HepG2 (cell line): ENCODE measurements around the gene SOX12. TPM values are rescaled to one million over a fixed set of nuclear protein-coding genes. Genes with fewer than 3 reads are reported as not detected.

Experiments
- ATF7 ChIP-seq, 2 experiments: fragments of 450-650 bp in 1 of 2; sonication (generic) in 1 of 2; formaldehyde crosslinking in 1 of 2; IDR thresholded peaks; 2 replicates each; pipeline versions ENCODE4 v1.4.0 to v1.6.1; 2016 to 2020; ENCODE audit warnings: antibody characterized with exemption in 1 of 2, mild to moderate bottlenecking in 1 of 2, missing genetic modification reagents in 1 of 2
- BRCA1 ChIP-seq: sonication (generic); formaldehyde crosslinking; IDR thresholded peaks from 2 replicates; pipeline ENCODE4 v1.4.0; 2020; ENCODE audit warnings: missing genetic modification reagents
- DNMT1 ChIP-seq: sonication (generic); formaldehyde crosslinking; IDR thresholded peaks from 2 replicates; pipeline ENCODE4 v1.5.1; 2020; ENCODE audit warnings: mild to moderate bottlenecking, missing genetic modification reagents
- MAF1 ChIP-seq: sonication (generic); formaldehyde crosslinking; IDR thresholded peaks from 2 replicates; pipeline ENCODE4 v1.5.0; 2020; ENCODE audit warnings: missing genetic modification reagents, borderline replicate concordance
- NR2C2 ChIP-seq: sonication (generic); formaldehyde crosslinking; IDR thresholded peaks from 2 replicates; pipeline ENCODE4 v1.4.0; 2020; ENCODE audit warnings: missing genetic modification reagents, mild to moderate bottlenecking, moderate library complexity, borderline replicate concordance
- PTBP1 ChIP-seq: fragments of 200-400 bp; formaldehyde crosslinking; IDR thresholded peaks from 2 replicates; pipeline ENCODE4 v1.6.1; 2018; ENCODE audit warnings: low read length, low read depth; ENCODE audit not compliant: poor library complexity, severe bottlenecking
- SETDB1 ChIP-seq: sonication (generic); formaldehyde crosslinking; IDR thresholded peaks from 2 replicates; pipeline ENCODE4 v1.5.1; 2020; ENCODE audit warnings: missing genetic modification reagents, mild to moderate bottlenecking, borderline replicate concordance
- ZNF136 ChIP-seq: sonication (generic); formaldehyde crosslinking; IDR thresholded peaks from 2 replicates; pipeline ENCODE4 v1.8.1; 2022; ENCODE audit warnings: low read depth, mild to moderate bottlenecking, moderate library complexity, missing genetic modification reagents
- ZNF556 ChIP-seq: sonication (generic); formaldehyde crosslinking; IDR thresholded peaks from 2 replicates; pipeline ENCODE4 v1.4.0; 2020; ENCODE audit warnings: mild to moderate bottlenecking, missing genetic modification reagents, borderline replicate concordance
- ZNF558 ChIP-seq: sonication (generic); formaldehyde crosslinking; IDR thresholded peaks from 2 replicates; pipeline ENCODE4 v1.9.0; 2022; ENCODE audit warnings: mild to moderate bottlenecking, missing genetic modification reagents, borderline replicate concordance
- ZNF598 ChIP-seq: sonication (generic); formaldehyde crosslinking; IDR thresholded peaks from 2 replicates; pipeline ENCODE4 v1.5.1; 2020; ENCODE audit warnings: mild to moderate bottlenecking, missing genetic modification reagents, borderline replicate concordance
- ZSCAN12 ChIP-seq: sonication (generic); formaldehyde crosslinking; IDR thresholded peaks from 2 replicates; pipeline ENCODE4 v1.9.0; 2021; ENCODE audit warnings: mild to moderate bottlenecking, missing genetic modification reagents
- polyA plus RNA-seq, 8 experiments: library from polyadenylated mRNA; depleted of rRNA in 3 of 8; stranded (reverse) in 7 of 8; unstranded in 1 of 8; fragments of >200 nt; fragmentation: Illumina TruSeq in 4 of 8; extraction: Trizol in 4 of 8; gene quantifications; 2 replicates each; pipeline versions ENCODE4 v1.2.1 to v1.2.3, GENCODE V29; 2011 to 2016; ENCODE audit warnings: low read depth in 4 of 8, missing spikeins in 1 of 8, mixed read lengths in 1 of 8; ENCODE audit not compliant: insufficient read depth in 1 of 8
- total RNA-seq, 5 experiments: library from RNA; depleted of rRNA; stranded (reverse); fragments of >200 nt; fragmentation: Illumina TruSeq; extraction: Trizol; gene quantifications; 2 replicates each; pipeline ENCODE4 v1.2.3, GENCODE V29; 2016; ENCODE audit warnings: low read depth in 1 of 5
- TF ChIP-seq, protein P1 (sequence below): IDR thresholded peaks from 2 replicates; pipeline ENCODE4 v1.6.1; 2012; ENCODE audit warnings: inconsistent platforms
- TF ChIP-seq, protein P2 (sequence below): sonication (generic); formaldehyde crosslinking; IDR thresholded peaks from 2 replicates; pipeline ENCODE4 v1.4.0; 2020; ENCODE audit warnings: missing genetic modification reagents, mild to moderate bottlenecking, borderline replicate concordance
- TF ChIP-seq, protein P3 (sequence below): sonication (generic); formaldehyde crosslinking; IDR thresholded peaks from 2 replicates; pipeline ENCODE4 v1.8.0; 2022; ENCODE audit warnings: mild to moderate bottlenecking, missing genetic modification reagents, moderate library complexity
- TF ChIP-seq, protein P4 (sequence below): sonication (generic); formaldehyde crosslinking; IDR thresholded peaks from 2 replicates; pipeline ENCODE4 v1.4.0; 2020; ENCODE audit warnings: missing genetic modification reagents, borderline replicate concordance
- TF ChIP-seq, protein P5 (sequence below): sonication (generic); formaldehyde crosslinking; IDR thresholded peaks from 2 replicates; pipeline ENCODE4 v1.5.1; 2020; ENCODE audit warnings: missing genetic modification reagents, mild to moderate bottlenecking, borderline replicate concordance
- TF ChIP-seq, protein P6 (sequence below): conservative IDR thresholded peaks from 2 replicates; pipeline ENCODE4 v1.6.1; 2018; ENCODE audit warnings: missing genetic modification reagents

Gene SOX12
- total and polyA plus RNA-seq, 2 of the 13 experiments (the other 11 are each of a cell fraction or from before 2014, with no cell fraction given) = 10.0 to 18.7 TPM

DNA sequence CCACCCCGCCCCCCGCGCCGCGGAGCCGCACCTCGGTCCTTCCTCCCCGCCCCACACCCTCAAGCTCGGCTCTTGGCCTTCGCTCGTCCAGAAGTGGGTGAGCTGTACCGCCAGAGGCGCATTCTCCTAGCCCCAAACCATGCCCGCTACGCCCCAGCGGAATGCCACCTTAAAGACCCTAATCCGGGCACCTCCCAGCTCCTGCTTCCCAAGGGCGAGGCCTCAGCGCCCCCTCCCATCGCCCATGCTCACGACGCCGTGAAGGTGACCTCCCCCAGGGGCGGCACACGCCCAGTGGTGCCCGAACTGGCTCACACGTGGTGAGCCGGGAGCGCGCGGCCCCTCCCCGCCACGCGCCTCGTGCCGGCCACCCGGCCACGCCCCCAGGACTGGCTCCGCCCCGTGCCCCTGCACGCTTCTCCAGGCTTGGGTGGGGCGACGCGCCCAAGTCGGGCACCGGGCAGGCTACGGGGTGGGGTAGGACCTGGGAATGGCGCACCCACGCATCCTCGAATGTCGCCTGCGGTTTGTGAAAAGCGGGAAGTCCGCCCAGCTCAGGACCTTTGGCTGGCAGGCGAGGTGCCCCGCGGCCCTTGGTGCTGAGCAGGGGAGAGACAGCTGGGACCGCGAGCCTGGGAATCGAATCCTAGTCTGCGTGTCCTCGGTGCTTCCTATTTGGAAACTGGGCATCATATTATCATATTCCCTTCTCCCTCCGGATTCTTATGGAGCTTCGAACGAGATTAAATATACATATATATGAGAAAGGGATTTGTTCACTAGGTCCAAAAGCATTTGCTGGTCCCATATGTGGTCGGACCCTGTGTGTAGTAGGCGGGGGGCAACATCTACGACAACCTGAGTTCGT lies 941 bp upstream of the SOX12 start (continued):
- TF ChIP-seq NR2C2 (CRISPR knock-in tag) = peak; percentile 80
- peak; percentile 92 for TF ChIP-seq MAF1
- TF ChIP-seq, protein P1, sequence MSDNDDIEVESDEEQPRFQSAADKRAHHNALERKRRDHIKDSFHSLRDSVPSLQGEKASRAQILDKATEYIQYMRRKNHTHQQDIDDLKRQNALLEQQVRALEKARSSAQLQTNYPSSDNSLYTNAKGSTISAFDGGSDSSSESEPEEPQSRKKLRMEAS = peak; percentile 100
- TF ChIP-seq, protein P2, sequence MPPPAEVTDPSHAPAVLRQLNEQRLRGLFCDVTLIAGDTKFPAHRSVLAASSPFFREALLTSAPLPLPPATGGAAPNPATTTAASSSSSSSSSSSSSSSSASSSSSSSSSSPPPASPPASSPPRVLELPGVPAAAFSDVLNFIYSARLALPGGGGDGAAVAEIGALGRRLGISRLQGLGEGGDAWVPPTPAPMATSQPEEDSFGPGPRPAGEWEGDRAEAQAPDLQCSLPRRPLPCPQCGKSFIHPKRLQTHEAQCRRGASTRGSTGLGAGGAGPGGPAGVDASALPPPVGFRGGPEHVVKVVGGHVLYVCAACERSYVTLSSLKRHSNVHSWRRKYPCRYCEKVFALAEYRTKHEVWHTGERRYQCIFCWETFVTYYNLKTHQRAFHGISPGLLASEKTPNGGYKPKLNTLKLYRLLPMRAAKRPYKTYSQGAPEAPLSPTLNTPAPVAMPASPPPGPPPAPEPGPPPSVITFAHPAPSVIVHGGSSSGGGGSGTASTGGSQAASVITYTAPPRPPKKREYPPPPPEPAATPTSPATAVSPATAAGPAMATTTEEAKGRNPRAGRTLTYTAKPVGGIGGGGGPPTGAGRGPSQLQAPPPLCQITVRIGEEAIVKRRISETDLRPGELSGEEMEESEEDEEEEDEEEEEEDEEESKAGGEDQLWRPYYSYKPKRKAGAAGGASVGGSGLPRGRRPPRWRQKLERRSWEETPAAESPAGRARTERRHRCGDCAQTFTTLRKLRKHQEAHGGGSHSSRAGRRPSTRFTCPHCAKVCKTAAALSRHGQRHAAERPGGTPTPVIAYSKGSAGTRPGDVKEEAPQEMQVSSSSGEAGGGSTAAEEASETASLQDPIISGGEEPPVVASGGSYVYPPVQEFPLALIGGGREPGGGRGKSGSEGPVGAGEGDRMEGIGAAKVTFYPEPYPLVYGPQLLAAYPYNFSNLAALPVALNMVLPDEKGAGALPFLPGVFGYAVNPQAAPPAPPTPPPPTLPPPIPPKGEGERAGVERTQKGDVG (CRISPR knock-in tag) = no peak
- peak; percentile 93 for TF ChIP-seq ZNF556 (CRISPR knock-in tag)
- TF ChIP-seq SETDB1 (CRISPR knock-in tag) = no peak
- TF ChIP-seq ZSCAN12 = peak; percentile 98
- peak; percentile 93 for TF ChIP-seq BRCA1 (CRISPR knock-in tag)
- no peak for TF ChIP-seq ATF7 (IDR thresholded peaks at IDR 0.05)
- TF ChIP-seq ATF7 (CRISPR knock-in tag; IDR thresholded peaks at IDR 0.05) = peak; percentile 91
- TF ChIP-seq, protein P3, sequence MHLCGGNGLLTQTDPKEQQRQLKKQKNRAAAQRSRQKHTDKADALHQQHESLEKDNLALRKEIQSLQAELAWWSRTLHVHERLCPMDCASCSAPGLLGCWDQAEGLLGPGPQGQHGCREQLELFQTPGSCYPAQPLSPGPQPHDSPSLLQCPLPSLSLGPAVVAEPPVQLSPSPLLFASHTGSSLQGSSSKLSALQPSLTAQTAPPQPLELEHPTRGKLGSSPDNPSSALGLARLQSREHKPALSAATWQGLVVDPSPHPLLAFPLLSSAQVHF (CRISPR knock-in tag) = peak; percentile 98
- peak; percentile 96 for TF ChIP-seq DNMT1 (CRISPR knock-in tag)
- peak; percentile 96; the same call in 1 of the 2 replicates for TF ChIP-seq ZNF558 (CRISPR knock-in tag)
- TF ChIP-seq PTBP1 = peak; percentile 56
- TF ChIP-seq, protein P4, sequence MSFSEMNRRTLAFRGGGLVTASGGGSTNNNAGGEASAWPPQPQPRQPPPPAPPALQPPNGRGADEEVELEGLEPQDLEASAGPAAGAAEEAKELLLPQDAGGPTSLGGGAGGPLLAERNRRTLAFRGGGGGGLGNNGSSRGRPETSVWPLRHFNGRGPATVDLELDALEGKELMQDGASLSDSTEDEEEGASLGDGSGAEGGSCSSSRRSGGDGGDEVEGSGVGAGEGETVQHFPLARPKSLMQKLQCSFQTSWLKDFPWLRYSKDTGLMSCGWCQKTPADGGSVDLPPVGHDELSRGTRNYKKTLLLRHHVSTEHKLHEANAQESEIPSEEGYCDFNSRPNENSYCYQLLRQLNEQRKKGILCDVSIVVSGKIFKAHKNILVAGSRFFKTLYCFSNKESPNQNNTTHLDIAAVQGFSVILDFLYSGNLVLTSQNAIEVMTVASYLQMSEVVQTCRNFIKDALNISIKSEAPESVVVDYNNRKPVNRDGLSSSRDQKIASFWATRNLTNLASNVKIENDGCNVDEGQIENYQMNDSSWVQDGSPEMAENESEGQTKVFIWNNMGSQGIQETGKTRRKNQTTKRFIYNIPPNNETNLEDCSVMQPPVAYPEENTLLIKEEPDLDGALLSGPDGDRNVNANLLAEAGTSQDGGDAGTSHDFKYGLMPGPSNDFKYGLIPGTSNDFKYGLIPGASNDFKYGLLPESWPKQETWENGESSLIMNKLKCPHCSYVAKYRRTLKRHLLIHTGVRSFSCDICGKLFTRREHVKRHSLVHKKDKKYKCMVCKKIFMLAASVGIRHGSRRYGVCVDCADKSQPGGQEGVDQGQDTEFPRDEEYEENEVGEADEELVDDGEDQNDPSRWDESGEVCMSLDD (CRISPR knock-in tag) = peak; percentile 88
- TF ChIP-seq, protein P5, sequence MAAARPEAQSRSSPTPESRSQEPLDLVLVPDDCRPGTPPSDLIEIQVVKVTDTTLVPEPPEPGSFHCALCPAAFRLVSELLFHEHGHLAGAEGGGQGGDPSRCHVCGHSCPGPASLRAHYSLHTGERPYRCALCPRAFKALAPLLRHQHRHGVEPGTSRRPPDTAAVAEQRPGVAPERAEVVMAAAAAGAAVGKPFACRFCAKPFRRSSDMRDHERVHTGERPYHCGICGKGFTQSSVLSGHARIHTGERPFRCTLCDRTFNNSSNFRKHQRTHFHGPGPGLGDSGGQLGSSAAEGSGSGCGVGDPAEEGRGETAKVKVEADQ = no peak; the same call in 1 of the 2 replicates
- TF ChIP-seq ZNF136 (CRISPR knock-in tag) = peak; percentile 60; the same call in 1 of the 2 replicates
- no peak; the same call in none of the 2 replicates for TF ChIP-seq ZNF598 (CRISPR knock-in tag)
- TF ChIP-seq, protein P6, sequence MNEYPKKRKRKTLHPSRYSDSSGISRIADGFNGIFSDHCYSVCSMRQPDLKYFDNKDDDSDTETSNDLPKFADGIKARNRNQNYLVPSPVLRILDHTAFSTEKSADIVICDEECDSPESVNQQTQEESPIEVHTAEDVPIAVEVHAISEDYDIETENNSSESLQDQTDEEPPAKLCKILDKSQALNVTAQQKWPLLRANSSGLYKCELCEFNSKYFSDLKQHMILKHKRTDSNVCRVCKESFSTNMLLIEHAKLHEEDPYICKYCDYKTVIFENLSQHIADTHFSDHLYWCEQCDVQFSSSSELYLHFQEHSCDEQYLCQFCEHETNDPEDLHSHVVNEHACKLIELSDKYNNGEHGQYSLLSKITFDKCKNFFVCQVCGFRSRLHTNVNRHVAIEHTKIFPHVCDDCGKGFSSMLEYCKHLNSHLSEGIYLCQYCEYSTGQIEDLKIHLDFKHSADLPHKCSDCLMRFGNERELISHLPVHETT (CRISPR knock-in tag) = peak; percentile 90
